IPS DF 4.7 (cell line): ENCODE results near the gene NEK8.

Experiments used
- DNase-seq: peaks from one replicate; pipeline ENCODE4 v3.0.0-alpha.2; 2013; ENCODE audit warnings: low spot score; ENCODE audit errors: extremely low read depth

NEK8 gene

GRCh38 chr17:28728364-28729200 is at the start of gene NEK8:
NEK8 (plus strand) TSS chr17:28728788; CDS start chr17:28728814, 26 bp downstream.
- DNase-seq = no peak

DNA sequence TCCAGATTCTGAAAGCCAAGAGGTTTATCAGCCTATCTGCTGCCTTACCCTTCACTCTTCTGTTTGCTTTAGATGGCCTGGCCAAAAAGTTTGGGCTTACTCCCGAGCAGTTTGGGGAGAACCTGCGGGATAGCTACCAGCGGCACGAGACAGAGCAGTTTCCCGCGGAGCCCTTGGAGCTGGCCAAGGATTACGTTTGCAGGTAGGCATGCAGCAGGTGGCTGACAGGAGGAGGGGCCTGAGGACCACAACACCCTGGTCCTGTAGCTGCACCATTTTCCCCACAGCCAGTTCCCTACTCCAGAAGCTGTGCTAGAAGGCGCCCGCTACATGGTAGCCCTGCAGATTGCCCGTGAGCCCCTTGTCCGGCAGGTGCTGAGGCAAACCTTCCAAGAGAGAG is 45.9 kb upstream of the NEK8 start:
- DNase-seq = no peak

- no peak for DNase-seq
Observed at GRCh38 chr17:28684963-28685362, 43.6 kb upstream of the NEK8 start.

DNA sequence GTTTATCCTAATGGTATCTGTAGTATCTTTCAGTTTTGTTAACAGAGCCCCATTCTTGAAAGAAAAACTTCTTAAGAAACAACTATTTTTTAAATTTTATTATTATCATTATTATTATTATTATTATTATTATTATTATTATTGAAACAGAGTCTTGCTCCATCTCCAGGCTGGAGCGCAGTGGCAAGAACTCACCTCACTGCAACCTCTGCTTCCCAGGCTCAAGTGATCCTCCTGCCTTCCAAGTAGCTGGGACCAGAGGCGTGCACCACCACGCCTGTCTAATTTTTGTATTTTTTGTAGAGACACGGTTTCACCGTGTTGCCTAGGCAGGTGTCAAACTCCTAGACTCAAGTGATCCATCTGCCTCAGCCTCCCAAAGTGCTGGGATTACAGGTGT is 43.2 kb upstream of the NEK8 start:
- no peak for DNase-seq

- DNase-seq = no peak
Observed at GRCh38 chr17:28686296-28686695, 42.3 kb upstream of the NEK8 start.

- DNase-seq = no peak
Observed at GRCh38 chr17:28688481-28688880, 40.1 kb upstream of the NEK8 start.

- DNase-seq = no peak
Observed at GRCh38 chr17:28689011-28689410, 39.6 kb upstream of the NEK8 start.

DNA sequence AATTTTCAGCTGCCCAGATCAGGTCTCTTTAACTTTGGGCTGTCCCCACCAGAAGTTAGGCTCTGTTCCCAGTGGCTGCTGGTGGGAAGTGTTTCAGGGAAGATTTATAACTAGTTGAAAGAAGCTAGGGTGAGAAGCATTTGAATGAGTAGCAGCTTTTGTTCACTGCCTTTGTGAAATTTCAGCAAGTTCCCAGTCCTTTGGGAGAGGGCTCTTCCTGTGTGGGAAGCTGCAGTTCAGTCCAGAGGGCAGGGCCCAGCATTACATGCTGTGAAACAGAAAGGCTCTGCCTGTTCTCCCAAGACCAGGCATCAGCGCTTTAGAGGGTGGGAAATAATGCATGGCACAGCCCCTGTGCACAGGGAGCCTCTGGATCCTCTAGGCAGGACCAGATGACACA is 34.7 kb upstream of the NEK8 start:
- no peak for DNase-seq

GRCh38 chr17:28698253-28698941 is 30.2 kb upstream of the NEK8 start:
- DNase-seq = no peak

GRCh38 chr17:28700278-28700677 is 28.3 kb upstream of the NEK8 start:
- DNase-seq = no peak

DNA sequence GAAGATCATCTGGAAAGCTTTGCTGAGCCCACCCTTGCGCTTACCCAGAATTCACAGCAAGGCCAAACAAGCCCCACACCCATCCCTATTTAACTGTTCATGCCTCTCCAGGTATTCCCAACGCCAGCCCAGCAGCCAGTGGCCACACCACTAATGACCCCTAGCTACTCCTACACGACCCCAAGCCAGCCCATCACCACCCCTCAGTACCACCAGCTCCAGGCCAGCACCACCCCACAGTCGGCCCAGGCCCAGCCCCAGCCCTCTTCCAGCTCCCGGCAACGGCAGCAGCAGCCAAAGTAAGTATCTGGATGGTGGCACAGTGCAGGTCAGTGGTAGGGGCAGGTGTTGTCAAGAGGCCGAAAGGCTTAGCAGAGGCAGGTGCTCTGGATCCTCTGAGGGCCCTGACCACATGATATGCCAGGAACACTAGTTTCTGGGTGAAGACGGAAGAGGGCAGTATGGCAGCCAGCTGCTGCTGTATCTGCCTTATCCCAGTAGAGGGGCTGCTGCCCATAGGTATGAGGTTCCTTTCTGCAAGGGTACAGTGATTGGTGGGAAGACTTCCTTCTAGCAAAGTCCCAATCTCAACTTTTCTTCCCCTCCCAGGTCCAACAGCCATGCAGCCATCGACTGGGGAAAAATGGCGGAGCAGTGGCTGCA is 27.6 kb upstream of the NEK8 start:
- DNase-seq = no peak

DNA sequence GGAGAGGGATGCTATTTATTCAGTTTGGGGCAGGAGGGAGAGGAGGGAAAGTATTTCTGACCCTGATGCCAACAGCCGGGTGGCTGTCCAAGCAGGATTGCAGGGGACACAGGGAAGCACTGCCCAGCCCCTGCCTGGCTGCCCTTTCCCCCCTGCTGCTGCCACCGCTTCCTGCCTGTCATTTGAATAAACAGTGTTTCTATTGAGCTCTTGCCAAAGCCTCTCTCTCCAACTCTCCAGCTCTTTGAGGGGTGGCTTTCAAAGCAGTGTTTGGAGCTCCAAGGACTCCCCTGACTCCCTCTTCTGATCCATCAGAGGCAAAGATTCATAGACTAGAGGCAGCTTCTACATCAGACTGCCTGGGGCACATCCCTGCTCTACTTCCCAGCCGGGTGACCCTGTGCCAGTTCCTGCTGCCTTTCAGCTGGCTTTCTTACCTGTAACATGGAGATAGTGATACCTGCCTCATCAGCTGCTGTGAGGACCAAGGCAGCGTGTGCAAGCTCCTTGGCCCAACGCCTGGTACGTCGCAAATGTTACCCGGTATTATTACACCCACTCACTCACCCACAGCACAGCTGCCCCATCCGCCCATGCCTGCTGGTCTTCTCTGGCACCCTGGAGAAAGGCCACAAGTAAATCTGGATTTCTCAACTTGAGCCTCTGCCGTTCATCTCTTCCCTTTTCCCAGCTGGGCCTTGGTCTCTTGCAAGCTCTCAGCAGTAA is 26.4 kb upstream of the NEK8 start:
- no peak for DNase-seq

DNA sequence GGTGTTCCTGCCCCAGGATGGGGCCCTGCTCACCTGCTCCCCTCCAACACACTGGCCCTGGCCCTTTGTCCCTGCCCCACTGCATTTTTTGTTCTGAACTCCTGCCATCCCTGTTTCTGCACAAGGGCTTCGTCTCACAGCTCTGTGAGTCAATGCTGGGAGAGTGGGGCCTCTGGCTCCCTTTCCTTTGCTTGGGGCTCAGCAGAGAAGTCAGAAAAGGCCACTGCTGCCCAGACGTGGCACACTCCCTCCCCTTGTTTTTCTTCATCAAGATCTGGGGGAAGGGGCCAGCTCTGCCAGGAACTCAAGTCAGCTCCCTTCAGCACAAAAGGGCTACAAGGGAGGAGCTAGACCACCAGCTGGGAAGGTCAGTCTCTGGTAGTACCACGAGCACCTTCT is 25.8 kb upstream of the NEK8 start:
- no peak for DNase-seq

GRCh38 chr17:28703552-28704218 is 24.9 kb upstream of the NEK8 start:
- DNase-seq = no peak

- no peak for DNase-seq
Observed at GRCh38 chr17:28704219-28704858, 24.2 kb upstream of the NEK8 start.

DNA sequence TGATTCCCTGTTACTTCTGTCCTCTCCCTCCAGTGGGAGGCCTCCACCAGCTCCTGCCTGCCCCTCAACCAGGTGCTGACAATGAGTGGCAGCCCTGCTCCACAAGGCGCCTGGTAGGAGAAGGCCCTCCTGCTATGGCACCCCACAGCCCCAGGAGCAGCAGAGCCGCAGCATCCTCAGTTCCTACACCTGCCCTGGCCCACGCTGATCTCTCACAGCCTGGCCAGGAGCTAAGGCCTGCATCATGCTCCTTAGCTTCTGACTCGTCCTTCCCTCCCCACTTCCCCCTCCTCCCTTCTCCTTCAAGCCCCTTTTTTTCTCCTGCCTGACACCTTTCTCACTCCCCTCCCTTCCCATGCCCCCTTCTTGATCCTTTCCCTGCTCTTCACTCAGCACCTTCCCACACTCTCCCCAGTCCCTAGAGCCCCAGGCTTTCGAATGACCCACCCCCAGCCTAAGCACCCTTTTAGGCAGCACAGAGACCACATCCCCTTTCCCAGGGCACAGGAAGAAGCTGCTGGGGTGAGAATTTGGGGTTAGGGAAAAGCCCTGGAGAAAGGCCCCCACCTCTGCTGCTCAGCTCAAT is 23.4 kb upstream of the NEK8 start:
- no peak for DNase-seq

DNA sequence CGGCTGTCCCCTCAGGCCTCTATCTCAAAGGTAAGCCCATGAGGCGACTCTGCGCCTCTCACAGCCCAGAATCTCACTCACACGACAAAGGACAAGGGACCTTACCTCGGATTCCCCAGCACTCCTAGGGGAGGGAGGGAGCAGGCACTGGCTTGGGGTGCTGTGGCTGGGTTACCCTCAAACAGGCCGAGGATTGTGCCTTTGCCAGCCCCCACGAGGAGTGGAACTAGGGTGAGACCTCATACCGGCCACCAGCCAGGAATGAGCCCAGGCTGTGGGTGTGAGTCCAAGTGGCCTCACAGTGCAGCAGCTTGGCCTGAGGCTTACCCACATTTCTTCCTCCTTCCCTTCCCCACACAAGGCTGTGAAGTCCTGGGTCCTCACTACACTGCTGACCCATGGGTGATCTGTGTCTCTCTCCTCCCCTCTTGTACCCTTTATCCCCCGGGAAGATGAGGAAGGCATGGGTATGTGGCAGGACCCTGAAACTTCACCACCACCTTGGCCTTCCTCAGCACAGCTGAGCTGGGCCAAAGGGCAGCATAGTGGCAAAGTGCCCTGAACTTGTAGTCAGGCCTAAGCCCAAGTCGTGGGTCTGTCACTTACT is 22.8 kb upstream of the NEK8 start:
- no peak for DNase-seq

DNA sequence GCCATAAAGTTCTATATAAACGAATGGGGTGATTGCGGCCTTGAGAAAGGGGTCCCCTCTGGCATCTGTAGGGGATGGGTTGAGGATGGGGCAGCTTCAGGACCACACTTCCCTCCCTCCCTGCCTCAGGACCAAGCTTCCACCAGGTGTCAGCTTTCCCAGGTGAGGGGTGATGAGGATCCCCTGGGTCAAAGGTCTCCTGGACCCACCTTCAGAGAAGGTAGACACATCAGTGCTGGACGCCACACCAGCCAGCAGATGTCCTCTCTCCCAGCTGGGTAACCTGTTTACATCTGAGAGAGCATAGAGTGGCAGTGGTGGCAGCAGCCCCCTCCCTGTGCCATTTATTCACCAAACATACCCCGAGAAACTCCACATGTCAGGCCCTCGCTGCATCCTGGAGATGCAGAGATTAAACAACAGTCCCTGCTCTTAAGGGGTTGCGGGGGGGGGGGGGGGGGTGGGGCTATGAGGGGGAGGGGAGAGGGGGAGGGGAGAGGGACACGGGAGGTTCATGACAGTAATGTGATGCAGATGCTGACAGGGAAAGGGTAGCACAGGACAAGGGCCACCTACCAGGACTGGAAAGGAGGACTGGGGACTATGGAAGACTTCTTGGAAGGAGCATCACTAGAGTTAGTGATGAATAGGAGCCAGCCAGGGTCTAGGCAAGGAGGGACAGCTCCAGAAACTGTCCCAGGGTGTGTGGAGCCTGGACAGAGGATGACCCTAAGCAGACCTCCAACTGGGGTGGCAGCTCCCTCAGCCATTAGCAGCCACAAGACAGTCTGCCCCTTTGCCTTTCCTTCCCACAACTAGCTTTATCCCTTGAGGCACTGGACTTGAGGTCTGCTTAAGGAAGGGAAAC is 21.9 kb upstream of the NEK8 start:
- DNase-seq = no peak

- DNase-seq = no peak
Observed at GRCh38 chr17:28707339-28707720, 21.3 kb upstream of the NEK8 start.
